Medulla oblongata (tissue), 1 donor: Measurements from ENCODE around the gene LRGUK.
"Not testable (repeated sequence)": the region's sequence is repeated elsewhere in the genome, so short reads cannot be mapped to it uniquely, and the experiment has no call there.

Source experiments
- DNase-seq: peaks from one replicate; pipeline ENCODE4 v3.0.0-alpha.2; 2015; ENCODE audit errors: extremely low spot score

Gene LRGUK

GRCh38 chr7:134126966-134127848 is at the start of gene LRGUK:
TSS of gene LRGUK (plus strand) at chr7:134127340. CDS start at chr7:134127368, 28 bp downstream.
- peak; percentile 85 for DNase-seq

- DNase-seq: not testable (repeated sequence)
Measured at GRCh38 chr7:134077560-134077959, 49.6 kb upstream of the LRGUK start.

- DNase-seq: no peak
Measured at GRCh38 chr7:134078991-134079390, 48.1 kb upstream of the LRGUK start.

- DNase-seq: no peak
Measured at GRCh38 chr7:134081695-134082094, 45.4 kb upstream of the LRGUK start.

- DNase-seq: peak; percentile 12
Measured at GRCh38 chr7:134083766-134084487, 43.2 kb upstream of the LRGUK start.

GRCh38 chr7:134084488-134085144 is 42.5 kb upstream of the LRGUK start:
- peak; percentile 32 for DNase-seq

- no peak for DNase-seq
Measured at GRCh38 chr7:134085311-134085710, 41.8 kb upstream of the LRGUK start.

- no peak for DNase-seq
Measured at GRCh38 chr7:134086998-134087735, 40.0 kb upstream of the LRGUK start.

GRCh38 chr7:134088199-134088598 is 38.9 kb upstream of the LRGUK start:
- no peak for DNase-seq

- no peak for DNase-seq
Measured at GRCh38 chr7:134089446-134089845, 37.7 kb upstream of the LRGUK start.

- no peak for DNase-seq
Measured at GRCh38 chr7:134098072-134098471, 29.1 kb upstream of the LRGUK start.

- no peak for DNase-seq
Measured at GRCh38 chr7:134101716-134102115, 25.4 kb upstream of the LRGUK start.

- no peak for DNase-seq
Measured at GRCh38 chr7:134104166-134104565, 23.0 kb upstream of the LRGUK start.

GRCh38 chr7:134105841-134106240 is 21.3 kb upstream of the LRGUK start:
- DNase-seq: no peak

- no peak for DNase-seq
Measured at GRCh38 chr7:134108802-134109201, 18.3 kb upstream of the LRGUK start.

- DNase-seq: no peak
Measured at GRCh38 chr7:134113655-134114054, 13.5 kb upstream of the LRGUK start.

GRCh38 chr7:134114992-134115391 is 12.1 kb upstream of the LRGUK start:
- DNase-seq: no peak

GRCh38 chr7:134120405-134120804 is 6.7 kb upstream of the LRGUK start:
- no peak for DNase-seq

- DNase-seq: peak; percentile 28
Measured at GRCh38 chr7:134121632-134122139, 5.5 kb upstream of the LRGUK start.

- no peak for DNase-seq
Measured at GRCh38 chr7:134122980-134123379, 4.2 kb upstream of the LRGUK start.

GRCh38 chr7:134126146-134126545 is 994 bp upstream of the LRGUK start:
- no peak for DNase-seq

- no peak for DNase-seq
Measured at GRCh38 chr7:134126596-134126965, 559 bp upstream of the LRGUK start.
